HCT116 (cell line): Measurements from ENCODE around the gene PERCC1. TPM values are rescaled to one million over a fixed set of nuclear protein-coding genes. Genes with fewer than 3 reads are reported as not detected.

Source experiments
- ATAC-seq: fragments of 200-7000 bp; cut with Tn5 transposase; 2 replicates; pipeline ENCODE4 v1.9.1; 2020; ENCODE audit warnings: mild to moderate bottlenecking, moderate library complexity
- BruUV-seq: library from RNA; stranded (reverse); fragments of 400-500 nt; replicated peaks from 2 replicates; lab custom pipeline; 2021; lab: Mats Ljungman, UMichigan
- CTCF ChIA-PET: fragments of 300-600 bp; sonication (Branson Sonifier 250); formaldehyde crosslinking; loops from one replicate; lab custom pipeline; 2021; ENCODE audit warnings: antibody characterized with exemption; lab: Charles Lee
- POLR2A ChIA-PET: fragments of 300-600, 350-600 bp; sonication (Branson Sonifier 250); formaldehyde crosslinking; loops from one replicate; lab custom pipeline; 2021; ENCODE audit warnings: antibody characterized with exemption; lab: Charles Lee
- RAD21 ChIA-PET, 2 experiments: fragments of 300-600 bp; sonication (Branson Sonifier 250); formaldehyde crosslinking; loops; one replicate each; lab custom pipeline; 2023; ENCODE audit warnings: low total read pairs in 2 of 2; ENCODE audit not compliant: uncharacterized antibody in 2 of 2, unreplicated experiment in 2 of 2, low non-redundant PET in 1 of 2; lab: Charles Lee
- DNase-seq: peaks from one replicate; pipeline ENCODE4 v3.0.0-alpha.2; 2010; ENCODE audit warnings: low read depth, low spot score
- H2AFZ ChIP-seq: fragments of 200-600 bp; shearing (Covaris generic), sonication (generic); 2 replicates; pipeline ENCODE4 v1.6.1; 2017; ENCODE audit warnings: low read depth, mixed run types, mixed read lengths, antibody characterized with exemption, low read length; ENCODE audit not compliant: poor library complexity, severe bottlenecking
- H3K27ac ChIP-seq: 2 replicates; pipeline ENCODE4 v1.5.1; 2012; ENCODE audit warnings: low read depth, low read length
- H3K27me3 ChIP-seq: fragments of 200-600 bp; sonication (generic); 2 replicates; pipeline ENCODE4 v1.6.1; 2016; ENCODE audit warnings: mixed run types, low read length, mixed read lengths; ENCODE audit not compliant: insufficient read depth
- H3K36me3 ChIP-seq, 2 experiments: fragments of 200-500 bp in 1 of 2; fragments of 200-600 bp in 1 of 2; sonication (Bioruptor generic) in 1 of 2; sonication (generic) in 1 of 2; 2 replicates each; pipeline versions ENCODE4 v1.5.1 to v1.6.1; 2014 to 2016; ENCODE audit warnings: low read length in 2 of 2, inconsistent platforms in 1 of 2, mixed read lengths in 1 of 2, mixed run types in 1 of 2; ENCODE audit not compliant: insufficient read depth in 2 of 2, control insufficient read depth in 1 of 2
- H3K4me1 ChIP-seq, 2 experiments: fragments of 200-600 bp in 1 of 2; sonication (generic) in 1 of 2; 2 replicates each; pipeline versions ENCODE4 v1.5.1 to v1.6.1; 2012 to 2017; ENCODE audit warnings: low read length in 2 of 2, inconsistent platforms in 1 of 2, mild to moderate bottlenecking in 1 of 2, mixed read lengths in 1 of 2, mixed run types in 1 of 2, moderate library complexity in 1 of 2; ENCODE audit not compliant: insufficient read depth in 2 of 2, control insufficient read depth in 1 of 2
- H3K4me2 ChIP-seq: fragments of 200-600 bp; sonication (generic); 2 replicates; pipeline ENCODE4 v1.6.1; 2017; ENCODE audit warnings: mixed run types, low read length, mixed read lengths
- H3K4me3 ChIP-seq, 2 experiments: fragments of 200-600 bp in 1 of 2; sonication (generic) in 1 of 2; replicated peaks in 1 of 2; 2 replicates each; pipeline ENCODE4 v1.5.1; 2011 to 2016; ENCODE audit warnings: low read length in 2 of 2, control low read depth in 1 of 2, low read depth in 1 of 2, mild to moderate bottlenecking in 1 of 2, mixed read lengths in 1 of 2, mixed run types in 1 of 2
- H3K79me2 ChIP-seq: fragments of 200-600 bp; sonication (generic); 2 replicates; pipeline ENCODE4 v1.6.1; 2017; ENCODE audit warnings: mild to moderate bottlenecking, mixed run types, low read length, moderate library complexity, mixed read lengths; ENCODE audit not compliant: insufficient read depth
- H3K9ac ChIP-seq: fragments of 200-600 bp; sonication (generic); 2 replicates; pipeline ENCODE4 v1.6.1; 2016; ENCODE audit warnings: low read length, mixed read lengths
- H3K9me2 ChIP-seq: fragments of 200-600 bp; sonication (generic), shearing (Covaris generic); 2 replicates; pipeline ENCODE4 v1.6.1; 2017; ENCODE audit warnings: mixed run types, mild to moderate bottlenecking, moderate library complexity; ENCODE audit not compliant: insufficient read depth
- H3K9me3 ChIP-seq, 2 experiments: fragments of 200-500 bp in 1 of 2; fragments of 200-600 bp in 1 of 2; sonication (Bioruptor generic) in 1 of 2; sonication (generic) in 1 of 2; 2 replicates each; pipeline ENCODE4 v1.6.1; 2014 to 2017; ENCODE audit warnings: low read length in 2 of 2, mixed read lengths in 2 of 2, inconsistent platforms in 1 of 2, low read depth in 1 of 2, mild to moderate bottlenecking in 1 of 2, mixed run types in 1 of 2, moderate library complexity in 1 of 2; ENCODE audit not compliant: control insufficient read depth in 1 of 2, insufficient read depth in 1 of 2
- H4K20me1 ChIP-seq: fragments of 200-600 bp; sonication (generic), shearing (Covaris generic); 2 replicates; pipeline ENCODE4 v1.6.1; 2017; ENCODE audit warnings: mixed run types, mild to moderate bottlenecking, moderate library complexity; ENCODE audit not compliant: insufficient read depth
- CBX3 ChIP-seq: IDR thresholded peaks from 2 replicates; pipeline ENCODE4 v1.6.1; 2012; ENCODE audit warnings: low read depth
- FOSL1 ChIP-seq: IDR thresholded peaks from 2 replicates; pipeline ENCODE4 v1.6.1; 2012; ENCODE audit warnings: low read depth
- POLR2A ChIP-seq: IDR thresholded peaks from 2 replicates; pipeline ENCODE4 v1.7.0; 2011; ENCODE audit warnings: borderline replicate concordance; ENCODE audit not compliant: insufficient read depth, insufficient read length; ENCODE audit errors: extremely low read depth
- SIN3A ChIP-seq: IDR thresholded peaks from 2 replicates; pipeline ENCODE4 v1.6.1; 2012; ENCODE audit warnings: low read depth
- TCF7L2 ChIP-seq: IDR thresholded peaks from 2 replicates; pipeline ENCODE4 v1.7.0; 2011; ENCODE audit warnings: borderline replicate concordance, inconsistent platforms; ENCODE audit not compliant: insufficient read depth, insufficient read length; ENCODE audit errors: extremely low read depth
- intact Hi-C: fragments of 100-400 bp; cut with micrococcal nuclease; formaldehyde crosslinking; loops from 2 replicates; pipeline ENCODE4 v1.10.0; 2022
- total RNA-seq: library from RNA; stranded (reverse); gene quantifications from one replicate; pipeline ENCODE4 v1.2.1, GENCODE V29; 2021; ENCODE audit not compliant: unreplicated experiment
- TF ChIP-seq, protein P1 (sequence below): IDR thresholded peaks from 2 replicates; pipeline ENCODE4 v1.6.1; 2012; ENCODE audit warnings: low read depth

Gene PERCC1
- total RNA-seq, 1 experiment from 2014 or later, result not detected

DNA sequence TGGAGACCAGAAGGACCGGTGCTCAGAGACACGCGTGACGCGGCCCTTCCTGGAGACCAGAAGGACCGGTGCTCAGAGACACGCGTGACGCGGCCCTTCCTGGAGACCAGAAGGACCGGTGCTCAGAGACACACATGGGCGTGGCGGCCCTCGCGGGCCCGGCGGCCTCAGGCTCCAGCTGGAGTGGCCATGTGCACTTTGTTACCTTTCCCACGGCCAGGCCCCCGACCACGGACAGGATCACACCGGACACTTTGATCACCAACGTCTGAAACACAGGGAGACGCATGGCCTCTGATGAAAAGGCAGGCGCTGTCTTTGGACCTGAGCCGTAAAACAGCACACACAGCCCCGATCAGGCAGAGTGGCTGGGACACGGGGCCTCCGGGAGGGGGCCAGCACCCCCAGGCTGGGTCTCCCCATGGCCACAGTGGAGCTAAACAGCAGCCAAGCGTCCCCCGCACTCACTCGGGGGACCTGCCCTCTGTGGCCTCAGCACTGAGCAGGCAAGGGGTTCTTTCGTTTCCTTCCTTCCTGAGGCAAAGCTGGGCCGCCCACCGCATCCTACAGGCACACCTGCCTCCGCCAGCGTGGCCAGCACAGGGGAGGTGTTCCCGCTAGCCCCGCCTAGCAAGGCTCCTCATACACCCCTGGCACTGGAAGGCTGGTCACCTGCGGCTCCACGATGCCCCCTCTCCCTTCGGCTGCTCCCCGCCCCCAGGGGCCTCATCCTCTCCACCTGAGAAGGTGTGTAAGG is 26.8 kb downstream of the PERCC1 start (continued):
- TF ChIP-seq, protein P1, sequence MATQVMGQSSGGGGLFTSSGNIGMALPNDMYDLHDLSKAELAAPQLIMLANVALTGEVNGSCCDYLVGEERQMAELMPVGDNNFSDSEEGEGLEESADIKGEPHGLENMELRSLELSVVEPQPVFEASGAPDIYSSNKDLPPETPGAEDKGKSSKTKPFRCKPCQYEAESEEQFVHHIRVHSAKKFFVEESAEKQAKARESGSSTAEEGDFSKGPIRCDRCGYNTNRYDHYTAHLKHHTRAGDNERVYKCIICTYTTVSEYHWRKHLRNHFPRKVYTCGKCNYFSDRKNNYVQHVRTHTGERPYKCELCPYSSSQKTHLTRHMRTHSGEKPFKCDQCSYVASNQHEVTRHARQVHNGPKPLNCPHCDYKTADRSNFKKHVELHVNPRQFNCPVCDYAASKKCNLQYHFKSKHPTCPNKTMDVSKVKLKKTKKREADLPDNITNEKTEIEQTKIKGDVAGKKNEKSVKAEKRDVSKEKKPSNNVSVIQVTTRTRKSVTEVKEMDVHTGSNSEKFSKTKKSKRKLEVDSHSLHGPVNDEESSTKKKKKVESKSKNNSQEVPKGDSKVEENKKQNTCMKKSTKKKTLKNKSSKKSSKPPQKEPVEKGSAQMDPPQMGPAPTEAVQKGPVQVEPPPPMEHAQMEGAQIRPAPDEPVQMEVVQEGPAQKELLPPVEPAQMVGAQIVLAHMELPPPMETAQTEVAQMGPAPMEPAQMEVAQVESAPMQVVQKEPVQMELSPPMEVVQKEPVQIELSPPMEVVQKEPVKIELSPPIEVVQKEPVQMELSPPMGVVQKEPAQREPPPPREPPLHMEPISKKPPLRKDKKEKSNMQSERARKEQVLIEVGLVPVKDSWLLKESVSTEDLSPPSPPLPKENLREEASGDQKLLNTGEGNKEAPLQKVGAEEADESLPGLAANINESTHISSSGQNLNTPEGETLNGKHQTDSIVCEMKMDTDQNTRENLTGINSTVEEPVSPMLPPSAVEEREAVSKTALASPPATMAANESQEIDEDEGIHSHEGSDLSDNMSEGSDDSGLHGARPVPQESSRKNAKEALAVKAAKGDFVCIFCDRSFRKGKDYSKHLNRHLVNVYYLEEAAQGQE, result no peak
- TF ChIP-seq FOSL1, result no peak
- TF ChIP-seq SIN3A, result no peak
- TF ChIP-seq CBX3, result no peak

- ChIA-PET POLR2A (no interaction called here), RAD21 (no interaction called here), CTCF (no interaction called here)
- DNase-seq, result no peak
- H3K4me2 ChIP-seq, result no peak overlapping the region
- no peaks in the 10 kb centered on the region for H3K9me2 ChIP-seq
- TF ChIP-seq POLR2A (no peak), TCF7L2 (no peak)
- H3K9ac ChIP-seq, result no peak overlapping the region
- no TSS peak for BruUV-seq
- intact Hi-C loops, result no loop called here
- H3K27me3 ChIP-seq, result no peaks in the 10 kb centered on the region
- no peaks in the 10 kb centered on the region for H3K9me3 ChIP-seq
- H2AFZ ChIP-seq, result no peak overlapping the region
- no peak overlapping the region for H3K27ac ChIP-seq
- no peaks in the 10 kb centered on the region for H3K4me1 ChIP-seq
- no peak for ATAC-seq
- H4K20me1 ChIP-seq, result no peaks in the 10 kb centered on the region
- no peaks in the 10 kb centered on the region; a peak in 1 of 4 replicates for H3K36me3 ChIP-seq
- no peak overlapping the region for H3K4me3 ChIP-seq
- H3K79me2 ChIP-seq, result no peaks in the 10 kb centered on the region
These were observed 27.6 kb downstream of the PERCC1 start for GRCh38 chr16:1458336-1458976.
